ENCODE results near the gene TNFRSF8.

DNA sequence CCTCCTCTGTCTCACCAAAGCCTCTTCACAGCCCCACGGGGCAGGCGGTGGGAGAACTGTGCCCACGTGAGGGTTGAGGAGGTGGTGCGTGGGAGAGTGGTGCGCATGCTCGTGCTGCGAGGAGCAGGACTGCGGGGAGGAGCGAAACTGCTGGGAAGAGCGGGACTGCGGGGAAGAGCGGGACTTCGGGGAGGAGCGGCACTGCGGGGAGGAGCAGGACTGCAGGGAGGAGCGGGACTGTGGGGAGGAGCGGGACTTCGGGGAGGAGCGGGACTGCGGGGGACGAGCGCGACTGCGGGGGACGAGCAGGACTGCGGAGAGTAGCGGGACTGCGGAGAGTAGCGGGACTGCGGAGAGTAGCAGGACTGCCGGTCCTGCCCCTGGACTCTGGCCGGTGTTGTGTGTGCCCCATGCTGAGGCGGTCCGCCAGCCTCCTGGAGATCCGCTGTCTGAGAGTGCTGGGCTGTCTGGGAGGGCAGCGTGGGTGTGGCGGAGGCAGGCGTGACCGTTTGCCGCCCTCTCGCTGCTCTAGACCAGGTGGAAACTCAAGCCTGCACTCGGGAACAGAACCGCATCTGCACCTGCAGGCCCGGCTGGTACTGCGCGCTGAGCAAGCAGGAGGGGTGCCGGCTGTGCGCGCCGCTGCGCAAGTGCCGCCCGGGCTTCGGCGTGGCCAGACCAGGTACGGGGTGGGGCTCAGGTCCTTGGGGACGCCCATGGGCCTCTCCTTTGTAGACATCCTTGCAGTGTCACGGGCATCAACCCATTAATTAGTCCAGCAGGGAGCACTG, 128.3 kb downstream of the TNFRSF8 start:
- TF ChIP-seq, protein P1, sequence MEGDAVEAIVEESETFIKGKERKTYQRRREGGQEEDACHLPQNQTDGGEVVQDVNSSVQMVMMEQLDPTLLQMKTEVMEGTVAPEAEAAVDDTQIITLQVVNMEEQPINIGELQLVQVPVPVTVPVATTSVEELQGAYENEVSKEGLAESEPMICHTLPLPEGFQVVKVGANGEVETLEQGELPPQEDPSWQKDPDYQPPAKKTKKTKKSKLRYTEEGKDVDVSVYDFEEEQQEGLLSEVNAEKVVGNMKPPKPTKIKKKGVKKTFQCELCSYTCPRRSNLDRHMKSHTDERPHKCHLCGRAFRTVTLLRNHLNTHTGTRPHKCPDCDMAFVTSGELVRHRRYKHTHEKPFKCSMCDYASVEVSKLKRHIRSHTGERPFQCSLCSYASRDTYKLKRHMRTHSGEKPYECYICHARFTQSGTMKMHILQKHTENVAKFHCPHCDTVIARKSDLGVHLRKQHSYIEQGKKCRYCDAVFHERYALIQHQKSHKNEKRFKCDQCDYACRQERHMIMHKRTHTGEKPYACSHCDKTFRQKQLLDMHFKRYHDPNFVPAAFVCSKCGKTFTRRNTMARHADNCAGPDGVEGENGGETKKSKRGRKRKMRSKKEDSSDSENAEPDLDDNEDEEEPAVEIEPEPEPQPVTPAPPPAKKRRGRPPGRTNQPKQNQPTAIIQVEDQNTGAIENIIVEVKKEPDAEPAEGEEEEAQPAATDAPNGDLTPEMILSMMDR (IDR thresholded peaks at IDR 0.05; ENCODE audit: low read depth, low read length, poor library complexity, severe bottlenecking), result no peak
- no peak for TF ChIP-seq EZH2phosphoT487 (IDR thresholded peaks at IDR 0.05; ENCODE audit: borderline replicate concordance, low read length)
